SHP77 treated with DMSO at 0.1 percent for 48 hours (cell line): ENCODE measurements around the gene CCDC93.
"Not testable (repeated sequence)": the region's sequence is repeated elsewhere in the genome, so short reads cannot be mapped to it uniquely, and the experiment has no call there.

Source experiments
- DNase-seq: peaks from one replicate; lab custom pipeline; 2025; lab: John Stamatoyannopoulos, UW

Gene CCDC93

GRCh38 chr2:117956036-117956796 is 57.7 kb downstream of the CCDC93 start:
- DNase-seq = no peak

- no peak for DNase-seq
These were observed 60.6 kb downstream of the CCDC93 start for GRCh38 chr2:117953231-117953630.

GRCh38 chr2:117952701-117953100 is 61.2 kb downstream of the CCDC93 start:
- no peak for DNase-seq

- no peak for DNase-seq
These were observed 61.6 kb downstream of the CCDC93 start for GRCh38 chr2:117952228-117952627.

GRCh38 chr2:117949806-117950205 is 64.1 kb downstream of the CCDC93 start:
- no peak for DNase-seq

GRCh38 chr2:117948615-117949014 is 65.3 kb downstream of the CCDC93 start:
- no peak for DNase-seq

GRCh38 chr2:117945296-117945695 is 68.6 kb downstream of the CCDC93 start:
- no peak for DNase-seq

GRCh38 chr2:117944816-117945215 is 69.1 kb downstream of the CCDC93 start:
- DNase-seq = no peak

- no peak for DNase-seq
These were observed 70.7 kb downstream of the CCDC93 start for GRCh38 chr2:117943013-117943672.

- DNase-seq = no peak
These were observed 71.3 kb downstream of the CCDC93 start for GRCh38 chr2:117942551-117942950.

GRCh38 chr2:117941693-117942092 is 72.2 kb downstream of the CCDC93 start:
- DNase-seq = no peak

- no peak for DNase-seq
These were observed 73.4 kb downstream of the CCDC93 start for GRCh38 chr2:117940436-117940835.

- no peak for DNase-seq
These were observed 75.3 kb downstream of the CCDC93 start for GRCh38 chr2:117938611-117939010.

- DNase-seq = no peak
These were observed 76.9 kb downstream of the CCDC93 start for GRCh38 chr2:117936871-117937428.

- DNase-seq = no peak
These were observed 77.9 kb downstream of the CCDC93 start for GRCh38 chr2:117935954-117936353.

GRCh38 chr2:117935456-117935855 is 78.4 kb downstream of the CCDC93 start:
- no peak for DNase-seq

GRCh38 chr2:117933884-117934354 is 80.0 kb downstream of the CCDC93 start:
- DNase-seq = no peak

GRCh38 chr2:117931978-117932377 is 81.9 kb downstream of the CCDC93 start:
- no peak for DNase-seq

- DNase-seq = no peak
These were observed 82.6 kb downstream of the CCDC93 start for GRCh38 chr2:117931266-117931665.

GRCh38 chr2:117930775-117931174 is 83.1 kb downstream of the CCDC93 start:
- DNase-seq = no peak

- not testable (repeated sequence) for DNase-seq
These were observed 90.4 kb downstream of the CCDC93 start for GRCh38 chr2:117923471-117923870.

- no peak for DNase-seq
These were observed 92.3 kb downstream of the CCDC93 start for GRCh38 chr2:117921520-117921919.

- no peak for DNase-seq
These were observed 95.3 kb downstream of the CCDC93 start for GRCh38 chr2:117918608-117919007.
